Activated CD8-positive, alpha-beta memory T cell treated with anti-CD3 and anti-CD28 coated beads, Interleukin-2, amount 50 U/mL, for 1 hour (primary cell): ENCODE results near the gene MICA.
A peak's percentile ranks its signal among the peaks of the same experiment; 100 is the strongest.
"Not testable (repeated sequence)": the region's sequence is repeated elsewhere in the genome, so short reads cannot be mapped to it uniquely, and the experiment has no call there.

ENCODE experiments used
- DNase-seq: peaks from one replicate; pipeline ENCODE4 v3.0.0-alpha.2; 2020; ENCODE audit errors: extremely low read depth

The MICA gene

DNA sequence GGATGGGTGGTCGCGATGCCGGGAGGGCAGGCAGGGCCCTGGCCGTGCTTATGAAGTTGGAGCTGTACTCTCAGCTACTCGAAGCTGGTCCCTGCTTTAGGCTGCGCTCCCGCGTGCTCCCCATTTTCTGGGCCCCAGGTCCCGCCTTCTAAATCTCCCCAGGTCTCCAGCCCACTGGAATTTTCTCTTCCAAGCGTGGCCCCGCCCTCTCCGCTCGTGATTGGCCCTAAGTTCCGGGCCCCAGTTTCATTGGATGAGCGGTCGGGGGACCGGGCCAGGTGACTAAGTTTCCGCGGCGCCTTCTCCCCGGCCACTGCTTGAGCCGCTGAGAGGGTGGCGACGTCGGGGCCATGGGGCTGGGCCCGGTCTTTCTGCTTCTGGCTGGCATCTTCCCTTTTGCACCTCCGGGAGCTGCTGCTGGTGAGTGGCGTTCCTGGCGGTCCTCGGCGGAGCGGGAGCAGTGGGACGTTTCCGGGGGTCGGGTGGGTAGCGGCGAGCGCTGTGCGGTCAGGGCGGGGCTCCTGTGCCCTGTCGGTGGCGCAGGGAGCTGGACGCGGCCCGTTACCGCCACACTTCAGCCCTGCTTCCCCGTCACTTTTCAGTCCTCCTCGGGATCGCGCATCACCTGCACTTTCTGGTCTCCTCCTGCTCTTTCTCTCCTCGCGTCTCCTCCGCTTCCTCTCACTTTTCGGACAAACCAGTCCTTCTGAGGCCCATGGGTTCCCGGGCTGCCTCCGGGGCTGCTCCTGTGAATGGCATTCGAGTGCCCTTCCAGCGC is at the start of gene MICA:
MICA (plus strand) TSS at position 313 of the 778 bp plus-strand sequence; CDS start at position 351, 38 bp downstream.
- no peak for DNase-seq

DNA sequence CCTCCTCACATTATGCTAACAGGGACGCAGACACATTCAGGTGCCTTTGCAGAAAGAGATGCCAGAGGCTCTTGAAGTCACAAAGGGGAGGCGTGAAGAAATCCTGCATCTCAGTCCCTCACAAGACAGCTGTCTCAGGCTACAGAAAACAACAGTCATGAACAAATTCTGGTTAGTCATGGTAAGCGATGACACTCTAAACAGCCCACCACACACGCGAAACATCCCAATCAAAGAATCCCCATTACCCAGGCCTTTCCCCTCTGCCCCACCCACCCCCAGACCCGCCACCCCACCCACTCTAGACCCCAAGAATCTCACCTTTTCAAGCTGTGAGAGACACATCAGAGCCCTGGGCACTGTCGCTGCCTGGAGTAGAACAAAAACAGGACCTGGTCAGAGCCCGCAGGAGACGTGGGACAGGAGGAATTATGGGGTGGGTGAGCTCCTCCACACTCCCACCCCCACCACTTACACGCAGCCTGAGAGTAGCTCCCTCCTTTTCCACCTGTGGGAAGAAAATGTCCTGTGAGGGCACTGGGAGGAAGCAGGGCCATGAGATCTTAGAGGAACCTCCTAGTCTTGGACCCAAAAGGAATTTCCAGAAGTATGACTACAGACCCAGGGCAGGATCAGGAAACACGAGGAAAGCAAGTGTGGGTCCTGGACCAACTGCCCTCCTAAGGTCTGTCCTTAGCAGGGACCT is 49.1 kb upstream of the MICA start:
- no peak for DNase-seq

DNA sequence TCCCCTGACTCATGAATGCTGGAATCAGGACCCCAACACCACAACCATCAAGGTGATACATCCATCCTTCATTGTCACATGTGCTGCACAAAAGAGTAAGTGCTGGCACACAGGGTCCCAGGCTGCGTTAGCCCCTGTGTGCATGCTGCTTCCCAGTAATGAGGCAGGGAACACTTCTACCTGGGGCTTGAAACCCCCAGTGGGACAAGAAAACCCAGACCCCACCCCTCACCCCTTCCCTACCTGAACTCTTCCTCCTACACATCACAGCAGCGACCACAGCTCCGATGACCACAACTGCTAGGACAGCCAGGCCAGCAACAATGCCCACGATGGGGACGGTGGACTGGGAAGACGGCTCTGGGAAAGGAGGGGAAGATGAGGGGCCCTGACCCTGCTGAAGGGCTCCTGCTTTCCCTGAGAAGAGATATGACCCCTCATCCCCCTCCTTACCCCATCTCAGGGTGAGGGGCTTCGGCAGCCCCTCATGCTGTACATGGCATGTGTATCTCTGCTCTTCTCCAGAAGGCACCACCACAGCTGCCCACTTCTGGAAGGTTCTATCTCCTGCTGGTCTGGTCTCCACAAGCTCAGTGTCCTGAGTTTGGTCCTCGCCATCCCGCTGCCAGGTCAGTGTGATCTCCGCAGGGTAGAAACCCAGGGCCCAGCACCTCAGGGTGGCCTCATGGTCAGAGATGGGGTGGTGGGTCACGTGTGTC is 48.4 kb upstream of the MICA start:
- DNase-seq: no peak

DNA sequence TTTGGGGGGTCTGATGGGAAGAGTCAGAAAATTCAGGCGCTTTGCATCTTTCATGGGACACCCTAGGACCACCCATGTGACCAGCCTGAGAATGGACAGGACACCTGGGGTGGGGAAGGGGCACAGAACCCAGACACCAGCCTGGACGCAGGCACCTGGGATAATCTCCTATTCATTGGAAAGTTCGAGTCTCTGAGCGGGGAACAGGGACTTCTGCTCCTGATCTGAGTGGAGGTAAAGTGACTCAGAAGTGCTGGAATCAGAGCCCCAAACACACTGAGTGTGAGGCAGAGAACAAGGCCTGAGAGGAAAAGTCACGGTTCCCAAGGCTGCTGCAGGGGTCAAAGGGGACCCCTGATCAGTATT is 47.8 kb upstream of the MICA start:
- DNase-seq: no peak

DNA sequence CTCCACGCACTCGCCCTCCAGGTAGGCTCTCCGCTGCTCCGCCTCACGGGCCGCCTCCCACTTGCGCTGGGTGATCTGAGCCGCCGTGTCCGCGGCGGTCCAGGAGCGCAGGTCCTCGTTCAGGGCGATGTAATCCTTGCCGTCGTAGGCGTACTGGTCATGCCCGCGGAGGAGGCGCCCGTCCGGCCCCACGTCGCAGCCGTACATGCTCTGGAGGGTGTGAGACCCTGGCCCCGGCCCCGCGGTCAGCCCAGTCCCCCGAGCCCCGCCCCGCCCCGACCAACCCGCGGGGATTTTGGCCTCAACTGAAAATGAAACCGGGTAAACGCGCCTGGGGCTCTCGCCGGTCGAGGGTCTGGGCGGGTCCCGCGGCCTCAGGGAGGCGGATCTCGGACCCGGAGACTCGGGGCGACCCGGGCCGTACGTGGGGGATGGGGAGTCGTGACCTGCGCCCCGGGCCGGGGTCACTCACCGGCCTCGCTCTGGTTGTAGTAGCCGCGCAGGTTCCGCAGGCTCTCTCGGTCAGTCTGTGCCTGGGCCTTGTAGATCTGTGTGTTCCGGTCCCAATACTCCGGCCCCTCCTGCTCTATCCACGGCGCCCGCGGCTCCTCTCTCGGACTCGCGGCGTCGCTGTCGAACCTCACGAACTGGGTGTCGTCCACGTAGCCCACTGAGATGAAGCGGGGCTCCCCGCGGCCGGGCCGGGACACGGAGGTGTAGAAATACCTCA is 47.0 kb upstream of the MICA start:
- DNase-seq: no peak

DNA sequence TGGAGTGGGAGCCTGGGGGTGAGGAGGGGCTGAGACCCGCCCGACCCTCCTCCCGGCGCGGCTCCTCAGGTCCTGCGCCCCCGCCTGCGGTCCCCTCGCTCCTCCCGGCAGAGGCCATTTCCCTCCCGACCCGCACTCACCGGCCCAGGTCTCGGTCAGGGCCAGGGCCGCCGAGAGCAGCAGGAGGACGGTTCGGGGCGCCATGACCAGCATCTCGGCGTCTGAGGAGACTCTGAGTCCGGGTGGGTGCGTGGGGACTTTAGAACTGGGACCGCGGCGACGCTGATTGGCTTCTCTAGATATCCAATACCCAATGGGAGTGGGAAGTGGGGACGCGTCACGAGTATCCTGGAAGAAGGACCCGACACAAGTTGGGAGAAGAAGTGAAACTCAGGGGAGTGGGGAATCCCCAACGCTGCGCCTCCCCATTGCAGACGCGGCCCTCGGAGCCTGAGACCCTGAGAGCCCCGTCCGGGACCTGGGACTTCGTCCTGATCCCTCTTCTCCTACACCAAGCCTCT is 46.4 kb upstream of the MICA start, which contains the start of gene HLA-B:
HLA-B (minus strand) TSS at position 234 of the 521 bp plus-strand sequence; CDS start at position 213, 21 bp downstream.
- peak; percentile 80 for DNase-seq

DNA sequence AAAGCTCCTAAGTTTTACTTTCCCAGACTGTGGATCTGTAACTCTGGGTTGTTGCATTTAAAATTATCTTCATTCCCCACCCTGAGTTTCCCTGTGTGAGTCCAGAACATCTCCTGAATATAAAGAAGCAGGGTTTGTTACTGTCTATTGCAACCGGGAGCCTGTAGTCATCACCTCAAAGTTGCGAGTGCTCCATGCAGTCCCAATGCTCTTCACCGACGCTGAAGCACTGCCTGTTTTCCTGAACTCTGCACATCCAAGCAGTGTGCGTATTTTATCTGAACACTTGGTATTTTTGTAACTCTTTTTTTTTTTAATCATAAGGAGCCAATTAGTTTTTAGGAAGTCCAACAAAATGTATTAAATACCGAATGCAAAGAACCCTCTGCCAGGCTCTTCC is 45.5 kb upstream of the MICA start:
- DNase-seq: no peak

DNA sequence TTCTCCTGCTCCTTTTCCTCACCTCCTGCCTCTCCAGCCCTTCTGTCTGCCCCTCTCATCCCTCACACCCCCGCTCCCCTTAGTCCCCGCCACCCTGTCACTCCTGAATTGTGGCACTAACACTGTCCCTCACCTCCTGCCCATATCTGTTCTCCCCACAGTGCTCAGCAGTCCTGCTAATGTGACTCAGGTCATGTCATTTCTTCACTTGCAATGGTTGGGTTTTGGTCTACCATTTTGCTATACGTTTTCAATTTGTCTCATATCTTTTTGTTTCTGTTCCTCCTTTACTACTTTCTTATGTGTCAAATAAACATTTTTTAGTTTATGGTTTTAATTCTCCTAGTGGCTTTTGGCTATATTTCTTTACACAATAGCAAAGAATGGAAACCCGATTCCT is 45.1 kb upstream of the MICA start:
- DNase-seq: no peak

DNA sequence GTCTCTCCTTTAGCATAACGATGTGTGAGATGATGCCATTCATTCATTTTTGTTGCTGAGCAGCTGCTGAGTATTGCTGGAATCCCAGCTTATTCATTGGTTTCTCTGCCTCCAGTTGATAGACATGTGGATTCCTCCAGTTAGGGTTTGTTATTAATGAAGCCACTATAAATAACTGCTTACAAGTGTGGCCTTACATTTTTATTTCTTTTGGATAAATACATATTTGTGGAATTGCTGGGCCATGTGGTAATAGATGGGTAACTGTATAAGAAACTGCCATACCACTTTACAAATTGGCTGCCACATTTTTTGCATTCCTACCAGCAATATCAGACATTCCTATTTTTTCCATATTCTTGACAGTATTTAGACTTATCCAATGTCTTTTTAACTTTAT is 43.8 kb upstream of the MICA start:
- no peak for DNase-seq

DNA sequence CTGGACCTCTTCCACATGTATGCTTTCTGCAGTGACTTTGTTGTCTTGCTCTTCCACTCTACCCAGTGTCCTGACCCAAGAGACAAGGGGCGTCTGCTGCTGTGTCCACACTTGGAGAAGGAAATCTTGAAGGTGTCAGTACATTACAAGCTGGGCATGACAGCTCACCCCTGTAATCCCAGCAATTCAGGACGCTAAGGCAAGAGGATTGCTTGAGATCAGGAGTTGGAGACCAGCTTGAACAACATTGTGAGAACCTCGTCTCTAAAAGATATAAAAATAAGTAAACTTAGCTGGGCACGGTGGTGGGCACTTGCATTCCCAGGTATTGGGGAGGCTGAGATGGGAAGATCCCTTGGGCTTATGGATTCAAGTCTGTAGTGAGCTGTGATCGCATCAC is 40.6 kb upstream of the MICA start:
- no peak for DNase-seq

DNA sequence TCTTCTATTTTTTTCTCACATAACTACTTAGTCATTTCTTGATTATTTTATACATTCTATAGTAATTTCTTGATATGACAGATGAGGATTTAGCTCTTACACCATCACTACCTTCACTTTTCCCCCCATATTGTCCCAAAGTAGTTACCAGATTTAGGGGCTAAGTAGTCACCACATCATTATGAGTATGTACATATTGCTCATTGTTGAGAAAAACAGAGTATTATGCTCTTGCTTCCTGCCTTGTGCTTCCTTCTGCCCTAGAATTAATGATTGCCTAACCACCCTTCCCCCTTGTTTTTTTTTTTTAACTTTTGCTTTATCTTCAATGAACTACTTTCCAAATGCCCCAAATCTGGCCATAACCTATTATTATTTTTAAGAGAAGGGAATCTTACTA is 39.6 kb upstream of the MICA start:
- no peak for DNase-seq

DNA sequence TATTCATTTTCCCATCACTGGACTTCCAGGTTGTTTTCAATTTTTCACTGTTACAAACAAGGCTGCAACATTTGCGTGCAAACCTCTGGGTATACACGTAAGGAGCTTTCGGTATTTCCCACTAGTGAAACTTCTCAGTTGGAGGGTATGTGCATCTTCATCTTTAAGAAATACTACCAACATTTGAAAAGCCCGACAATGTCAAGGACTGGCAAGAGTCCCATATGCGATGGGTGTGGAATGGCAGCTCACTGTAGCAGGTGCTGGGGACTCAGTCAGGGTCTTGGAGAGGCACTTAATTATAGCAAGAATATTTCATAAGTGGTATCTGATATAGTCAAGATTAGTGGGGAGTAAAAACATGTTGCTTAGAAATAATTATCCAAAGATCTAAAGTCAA is 37.5 kb upstream of the MICA start:
- no peak for DNase-seq

DNA sequence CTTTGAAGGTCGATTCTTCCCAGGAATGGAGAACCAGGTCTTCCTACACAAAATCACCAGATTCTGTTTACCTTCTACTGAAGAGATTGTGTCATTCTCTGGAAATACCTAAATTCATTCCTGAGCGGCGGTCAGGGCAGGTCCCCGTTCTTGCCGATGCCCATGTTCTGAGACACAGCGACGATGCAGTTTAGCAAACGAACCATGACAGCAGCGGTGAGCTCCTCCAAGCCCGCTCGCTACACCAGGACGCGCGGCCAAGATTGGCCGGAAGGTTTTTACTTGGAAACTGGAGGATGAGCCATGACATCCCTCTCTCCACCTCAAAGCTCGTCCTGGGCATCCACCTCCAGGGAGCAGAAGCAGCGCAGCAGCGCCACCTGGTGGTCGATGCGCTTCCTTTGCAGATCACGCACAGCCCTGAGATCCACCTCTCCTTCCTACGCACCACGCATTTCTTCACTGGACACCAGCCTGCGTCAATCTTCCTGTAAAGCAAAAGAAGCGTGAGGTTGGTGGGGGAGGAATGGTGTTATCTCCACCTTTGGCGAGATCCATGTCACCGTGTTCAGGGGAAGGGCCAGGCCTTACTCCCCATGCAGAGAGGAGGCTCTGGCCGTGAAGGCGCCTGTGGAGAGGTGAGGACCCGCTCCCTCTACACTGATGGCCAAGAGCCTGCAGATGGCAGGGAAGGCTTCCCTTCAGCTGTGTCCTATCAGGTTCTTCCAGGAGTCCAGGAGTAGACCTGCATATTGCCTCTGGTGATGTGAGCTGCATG is 36.5 kb upstream of the MICA start:
- DNase-seq: peak; percentile 58

DNA sequence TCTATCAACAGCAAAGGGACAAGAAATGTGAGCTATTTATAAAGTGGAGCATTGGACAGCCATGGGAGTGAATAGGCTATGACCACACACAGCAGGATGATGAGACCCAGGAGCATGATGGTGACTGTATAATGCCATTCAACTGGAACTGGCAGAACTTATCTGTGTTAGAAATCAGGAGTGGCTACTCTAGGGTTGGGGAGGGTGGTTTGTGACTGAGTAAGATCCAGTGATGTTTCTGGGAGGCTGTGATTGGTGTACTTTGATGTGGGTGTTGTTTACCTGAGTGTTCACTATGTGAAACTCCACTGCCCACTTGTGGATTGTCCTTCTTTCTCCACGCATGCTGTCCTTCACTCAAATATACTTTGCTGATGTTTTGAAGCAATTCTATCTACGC is 34.9 kb upstream of the MICA start:
- no peak for DNase-seq

DNA sequence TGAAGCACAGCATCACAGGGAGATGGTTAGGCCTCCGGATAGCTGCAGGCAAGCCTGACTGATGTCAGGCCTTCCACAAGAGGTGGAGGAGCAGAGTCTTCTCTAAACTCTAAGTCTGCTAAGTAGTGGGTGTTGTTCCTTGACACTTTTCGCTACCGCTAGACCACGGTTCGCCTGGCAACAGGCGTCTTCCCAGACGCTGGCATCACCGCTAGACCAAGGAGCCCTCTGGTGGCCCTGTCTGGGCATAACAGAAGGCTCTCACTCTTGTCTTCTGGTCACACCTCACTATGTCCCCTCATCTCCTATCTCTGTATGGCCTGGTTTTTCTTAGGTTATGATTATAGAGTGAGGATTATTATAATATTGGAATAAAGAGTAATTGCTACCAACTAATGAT is 29.3 kb upstream of the MICA start:
- not testable (repeated sequence) for DNase-seq

DNA sequence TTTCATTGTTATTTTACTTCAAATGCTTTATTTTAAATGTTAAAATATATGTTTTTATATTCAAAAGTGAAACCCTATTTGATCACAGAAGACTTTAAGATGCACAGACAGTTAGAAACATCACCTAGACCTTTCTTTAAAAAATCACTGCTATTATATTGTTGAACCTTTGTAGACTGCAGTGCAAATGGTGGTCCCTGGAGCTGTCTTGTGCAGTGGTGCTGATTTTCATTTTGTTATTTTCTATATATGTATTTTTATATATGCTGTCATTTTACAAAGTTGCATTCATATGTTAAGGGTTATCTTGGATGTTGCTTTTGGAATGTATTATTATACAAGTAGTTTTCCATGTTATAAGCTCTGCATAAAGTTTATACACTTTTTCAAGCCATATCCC is 27.7 kb upstream of the MICA start:
- no peak for DNase-seq

DNA sequence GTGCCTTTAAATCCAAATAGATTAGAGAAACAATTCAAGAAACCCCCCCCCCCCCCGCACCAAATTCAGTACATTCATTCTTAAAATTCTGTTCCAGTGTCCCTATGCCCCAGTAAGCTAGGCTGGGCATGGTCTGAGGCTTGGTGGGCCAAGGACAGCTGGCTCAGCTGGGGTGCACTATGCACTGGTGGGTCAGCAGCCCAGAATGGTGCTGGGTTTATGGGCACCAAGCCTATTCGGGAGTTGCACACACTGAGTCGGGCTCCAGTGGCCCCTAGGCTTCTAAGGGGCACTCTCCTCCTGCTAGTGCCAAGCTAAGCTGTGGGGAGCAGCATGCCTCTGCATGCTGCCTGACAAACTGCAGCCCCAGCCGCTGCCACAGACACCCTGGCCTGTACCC is 26.4 kb upstream of the MICA start:
- DNase-seq: no peak

DNA sequence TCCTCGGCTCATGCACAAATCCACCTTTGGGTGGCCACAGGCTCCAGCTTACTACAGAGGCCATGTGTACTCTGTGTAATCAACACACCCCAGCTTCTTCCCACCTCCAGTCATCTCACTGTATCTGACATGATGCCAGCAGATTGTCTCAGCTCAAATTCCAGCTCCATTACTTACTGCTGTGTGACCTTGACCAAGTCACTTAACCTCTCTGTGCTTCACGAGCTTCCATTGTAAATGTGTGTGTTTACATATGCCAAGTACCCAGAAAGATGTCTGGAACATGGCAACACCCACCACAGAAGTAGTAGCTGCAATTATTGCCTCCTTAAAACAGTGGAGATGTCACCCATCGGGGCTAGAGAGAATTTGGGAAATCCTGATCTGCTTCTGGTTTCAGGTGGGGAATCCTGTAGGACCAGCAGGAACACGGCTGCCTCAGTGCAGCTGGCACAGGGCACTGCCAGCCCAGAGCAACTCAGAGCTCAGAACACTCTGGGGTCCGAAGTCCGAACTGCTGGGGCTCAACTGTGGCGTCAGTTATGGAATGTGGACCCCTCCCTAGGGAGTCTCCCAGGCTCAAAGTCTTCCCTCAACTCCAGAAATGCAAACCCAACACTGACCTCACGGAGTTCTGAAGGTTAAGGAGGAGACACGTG is 25.2 kb upstream of the MICA start:
- no peak for DNase-seq

DNA sequence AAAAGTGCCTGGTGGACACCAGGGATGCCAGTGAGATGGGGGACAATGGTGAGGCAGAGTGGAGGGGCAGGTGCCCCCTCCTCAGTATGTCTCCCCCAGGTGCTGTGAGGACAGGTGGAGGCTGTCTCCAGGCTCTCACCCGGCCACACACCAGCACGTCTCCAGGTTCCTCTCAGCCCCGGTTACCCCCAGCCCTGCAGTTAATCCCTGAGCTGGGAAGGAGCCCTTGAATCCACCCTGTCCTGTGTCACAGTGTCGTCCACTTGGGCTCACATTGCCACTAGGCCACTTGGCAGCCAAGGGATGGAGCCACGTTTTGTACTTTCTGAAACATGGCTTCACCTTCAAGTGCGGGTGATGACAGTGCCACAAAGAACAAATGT is 24.7 kb upstream of the MICA start:
- no peak for DNase-seq

DNA sequence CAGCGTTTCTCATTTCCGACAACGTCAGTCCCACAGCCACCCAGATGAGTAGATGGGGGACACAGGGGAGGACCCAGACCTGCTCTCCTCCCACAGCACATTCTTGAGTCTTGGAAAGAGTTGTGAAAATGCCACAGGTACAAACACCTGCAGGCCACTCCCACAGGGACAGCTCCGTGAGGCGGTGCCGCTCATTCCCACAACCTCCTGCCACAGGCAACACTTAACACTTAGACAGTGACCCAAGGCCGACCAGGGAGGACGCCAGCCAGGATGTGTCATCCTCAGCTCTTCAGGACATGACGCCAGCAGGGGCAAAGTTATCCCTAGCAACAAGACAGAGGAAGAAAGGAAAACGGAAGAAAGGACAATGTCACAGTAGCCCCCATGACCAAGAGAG is 23.5 kb upstream of the MICA start:
- no peak for DNase-seq

DNA sequence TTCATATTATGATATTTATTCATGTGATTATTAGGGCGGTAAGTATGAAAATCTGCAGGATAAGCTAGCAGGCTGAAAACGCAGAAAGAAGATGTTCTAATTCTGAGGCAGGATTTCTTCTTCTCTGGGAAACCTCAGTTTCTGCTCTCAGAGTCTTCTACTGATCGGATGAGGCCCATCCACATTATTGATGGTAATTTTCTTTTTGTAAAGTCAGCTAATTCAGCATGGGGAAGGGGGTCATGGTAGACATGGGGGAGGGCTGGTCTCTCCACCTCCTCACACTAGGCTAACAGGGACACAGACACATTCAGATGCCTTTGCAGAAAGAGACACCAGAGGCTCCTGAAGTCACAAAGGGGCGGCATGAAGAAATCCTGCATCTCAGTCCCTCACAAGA is 21.7 kb upstream of the MICA start:
- DNase-seq: no peak
